Psoas muscle (tissue), 8 donors: ENCODE results near the gene WWOX. TPM values are rescaled to one million over a fixed set of nuclear protein-coding genes. Genes with fewer than 3 reads are reported as not detected.
A peak's percentile ranks its signal among the peaks of the same experiment; 100 is the strongest.
"Not testable (repeated sequence)": the region's sequence is repeated elsewhere in the genome, so short reads cannot be mapped to it uniquely, and the experiment has no call there.

Experiments used
- ATAC-seq, 4 donors: fragments of 200-7000 bp; cut with Tn5 transposase; one replicate each; pipeline ENCODE4 v1.9.1; 2020; ENCODE audit warnings: moderate library complexity in 3 of 4, mild to moderate bottlenecking in 2 of 4
- DNase-seq, 2 donors: peaks; one replicate each; pipeline ENCODE4 v3.0.0-alpha.2; 2020
- H3K27ac ChIP-seq: fragments of 200-600 bp; one replicate; pipeline ENCODE4 v1.8.0; 2022
- H3K27me3 ChIP-seq, 3 donors: fragments of 200-600 bp in 1 of 3; one replicate each; pipeline versions ENCODE4 v1.6.1 to v1.8.0; 2013 to 2022; ENCODE audit warnings: low read length in 2 of 3, mild to moderate bottlenecking in 2 of 3, moderate library complexity in 1 of 3; ENCODE audit not compliant: insufficient read depth in 3 of 3
- H3K36me3 ChIP-seq, 2 donors: fragments of 200-600 bp in 1 of 2; one replicate each; pipeline versions ENCODE4 v1.6.1 to v1.8.0; 2013 to 2022; ENCODE audit warnings: low read depth in 1 of 2, mild to moderate bottlenecking in 1 of 2, moderate library complexity in 1 of 2; ENCODE audit not compliant: insufficient read depth in 1 of 2
- H3K4me1 ChIP-seq: fragments of 200-600 bp; one replicate; pipeline ENCODE4 v1.8.0; 2022
- H3K4me3 ChIP-seq: fragments of 200-600 bp; one replicate; pipeline ENCODE4 v1.8.0; 2022; ENCODE audit warnings: mild to moderate bottlenecking
- H3K9me3 ChIP-seq: fragments of 200-600 bp; one replicate; pipeline ENCODE4 v1.8.0; 2022
- CTCF ChIP-seq: fragments of 200-600 bp; IDR thresholded peaks from one replicate; pipeline ENCODE4 v1.8.0; 2022; ENCODE audit warnings: antibody characterized with exemption
- WGBS, 3 donors: extraction: QIAGEN DNeasy Blood & Tissue Kit; methylation state at CpG; one replicate each; pipeline versions ENCODE4 v1.1.6 to v1.1.7; 2013; 5-methylcytosine and 5-hydroxymethylcytosine counted together
- intact Hi-C, 2 donors: fragments of 100-400 bp; cut with DNase I; formaldehyde crosslinking; loops; one replicate each; pipeline versions ENCODE4 v1.11.0 to v1.14.2; 2022
- polyA plus RNA-seq, 3 donors: library from polyadenylated mRNA; stranded (reverse); fragments of 200-250 nt; gene quantifications; one replicate each; pipeline ENCODE4 v1.2.3, GENCODE V29; 2013
- total RNA-seq, 4 donors: library from RNA; stranded (reverse); fragmentation: NEBNext Ultra II Directional in 2 of 4; extraction: Animal tissue kit (Norgen Biotek cat#: 25700) in 2 of 4; gene quantifications; one replicate each; pipeline versions ENCODE4 v1.2.1 to v1.2.4, GENCODE V29; 2021 to 2023
- donor health status: healthy with polysubstance abuse.
- donor health status: DM: no; HTN: no; CAD: no; lungs with moderate emphysema.
- donor health status: Bipolar disorder and iron deficiency.
- donor health status: healthy.
- donor health status: DM: yes; HTN: yes; CAD: no.
- donor health status: DM: no; HTN: no; CAD: no.
- donor health status: DM: no; HTN: no; CAD: no.
- donor health status: DM: yes; HTN: yes; CAD: no.

WWOX gene
- total and polyA plus RNA-seq, 7 donors = 3.1 to 6.6 (median 5.0) TPM

- ATAC-seq (no peak), DNase-seq (no peak)
- no peaks in the 10 kb centered on the region for H3K9me3 ChIP-seq
- no peaks in the 10 kb centered on the region for H3K36me3 ChIP-seq
- H3K27me3 ChIP-seq = no peaks in the 10 kb centered on the region
- H3K4me3 ChIP-seq = no peak overlapping the region
- H3K4me1 ChIP-seq = no peaks in the 10 kb centered on the region
- H3K27ac ChIP-seq = no peak overlapping the region
- WGBS, 3 donors = 66 to 75% (median 67%) methylated on average over 20 of the region's 20 CpGs
- no peak for TF ChIP-seq CTCF
- intact Hi-C loops = no loop called here
These were observed 1129.9 kb downstream of the WWOX start for GRCh38 chr16:79229361-79229760.

- intact Hi-C loops, H3K9me3 ChIP-seq, DNase-seq, H3K27ac ChIP-seq, H3K4me1 ChIP-seq, H3K27me3 ChIP-seq, ATAC-seq, H3K36me3 ChIP-seq, H3K4me3 ChIP-seq: not testable (repeated sequence)
- WGBS, 3 donors = 97 to 100% (median 97%) methylated on average over 2 of the region's 2 CpGs
These were observed 1146.2 kb downstream of the WWOX start for GRCh38 chr16:79245700-79246099.

- ATAC-seq (no peak), DNase-seq (no peak)
- Histone ChIP-seq H3K4me1 (peaks cover 14% of the 10 kb centered on the region), H3K27me3 (no peaks in the 10 kb centered on the region), H3K36me3 (no peaks in the 10 kb centered on the region), H3K27ac (no peak overlapping the region), H3K9me3 (no peaks in the 10 kb centered on the region), H3K4me3 (no peak overlapping the region)
- 70 to 85% (median 75%) methylated on average over 5 of the region's 5 CpGs for WGBS, 3 donors
- intact Hi-C loops = no loop called here
- TF ChIP-seq CTCF = no peak
These were observed 1147.9 kb downstream of the WWOX start for GRCh38 chr16:79247386-79247785.

GRCh38 chr16:79248351-79248750 is 1148.9 kb downstream of the WWOX start:
- no peaks in the 10 kb centered on the region for H3K36me3 ChIP-seq

GRCh38 chr16:79250502-79251098 is 1151.1 kb downstream of the WWOX start:
- TF ChIP-seq CTCF = no peak
- Histone ChIP-seq H3K9me3 (no peaks in the 10 kb centered on the region), H3K4me3 (no peak overlapping the region), H3K27me3 (no peaks in the 10 kb centered on the region), H3K36me3 (no peaks in the 10 kb centered on the region), H3K27ac (no peak overlapping the region), H3K4me1 (peaks cover 14% of the 10 kb centered on the region)
- ATAC-seq (peak; percentile 69 to 90 (median 82)), DNase-seq (no peak)
- WGBS, 3 donors = 16 to 22% (median 20%) methylated on average over 8 of the region's 8 CpGs
- intact Hi-C loops = loop anchor here in 1 of 2 donors (10.0 kb wide), 1 partner anchor 64 kb away; no protein-coding TSS in a partner anchor

More at GRCh38 chr16:79248351-79248750, 1148.9 kb downstream of the WWOX start:
- Histone ChIP-seq H3K27me3 (no peaks in the 10 kb centered on the region), H3K4me3 (no peak overlapping the region), H3K27ac (no peak overlapping the region), H3K9me3 (no peaks in the 10 kb centered on the region), H3K4me1 (peaks cover 14% of the 10 kb centered on the region)
- intact Hi-C loops = no loop called here
- WGBS, 3 donors = 89 to 93% (median 92%) methylated on average over 1 of the region's 1 CpG
- ATAC-seq = no peak
- DNase-seq = no peak
- TF ChIP-seq CTCF = no peak
